ENCODE data around the gene GALNT16.

GRCh38 chr14:69268763-69269162, 8.8 kb downstream of the GALNT16 start:
- TF ChIP-seq CTCF (IDR thresholded peaks at IDR 0.05; ENCODE audit: insufficient read depth, low read length), result no peak
- no peak for TF ChIP-seq POLR2AphosphoS5 (IDR thresholded peaks at IDR 0.05; ENCODE audit: low read depth)
- TF ChIP-seq REST (IDR thresholded peaks at IDR 0.05; ENCODE audit: insufficient replicate concordance, low read depth), result no peak
